DOHH2 (cell line): ENCODE results near the gene TNNI2.

Experiments
- H3F3A ChIP-seq: fragments of 200-600 bp; sonication (generic), shearing (Covaris generic); 2 replicates; pipeline ENCODE4 v1.6.0; 2016; ENCODE audit warnings: antibody characterized with exemption, mild to moderate bottlenecking; ENCODE audit not compliant: control insufficient read depth, insufficient read depth
- H3K27ac ChIP-seq: fragments of 200-600 bp; sonication (generic); 2 replicates; pipeline ENCODE4 v1.5.1; 2014; ENCODE audit warnings: low read depth, mild to moderate bottlenecking, low read length, moderate library complexity
- H3K27me3 ChIP-seq: fragments of 200-600 bp; sonication (generic); 2 replicates; pipeline ENCODE4 v1.6.1; 2014; ENCODE audit warnings: mild to moderate bottlenecking, low read length, mixed read lengths; ENCODE audit not compliant: control insufficient read depth
- H3K36me3 ChIP-seq: fragments of 200-600 bp; sonication (generic); 2 replicates; pipeline ENCODE4 v1.6.1; 2014; ENCODE audit warnings: mild to moderate bottlenecking, low read length, moderate library complexity, mixed read lengths; ENCODE audit not compliant: control insufficient read depth
- H3K4me1 ChIP-seq: fragments of 200-600 bp; sonication (generic); 2 replicates; pipeline ENCODE4 v1.6.1; 2014; ENCODE audit warnings: mild to moderate bottlenecking, low read length, mixed read lengths; ENCODE audit not compliant: control insufficient read depth
- H3K4me2 ChIP-seq: fragments of 200-600 bp; sonication (generic); 2 replicates; pipeline ENCODE4 v1.6.0; 2014; ENCODE audit warnings: mild to moderate bottlenecking, low read length, moderate library complexity
- H3K4me3 ChIP-seq: fragments of 200-600 bp; sonication (generic); 2 replicates; pipeline ENCODE4 v1.5.1; 2014; ENCODE audit warnings: mild to moderate bottlenecking, low read length, mixed read lengths
- H3K79me2 ChIP-seq: fragments of 200-600 bp; sonication (generic); 2 replicates; pipeline ENCODE4 v1.6.1; 2014; ENCODE audit warnings: mild to moderate bottlenecking, low read length, mixed read lengths; ENCODE audit not compliant: control insufficient read depth
- H3K9me2 ChIP-seq: fragments of 200-600 bp; sonication (generic); replicated peaks from 2 replicates; pipeline ENCODE4 v1.6.1; 2014; ENCODE audit warnings: mild to moderate bottlenecking, low read length, mixed read lengths; ENCODE audit not compliant: control insufficient read depth
- H3K9me3 ChIP-seq: fragments of 200-600 bp; sonication (generic); 2 replicates; pipeline ENCODE4 v1.6.1; 2014; ENCODE audit warnings: antibody characterized with exemption, low read length, mixed read lengths; ENCODE audit not compliant: control insufficient read depth, insufficient read depth
- H4K20me1 ChIP-seq: fragments of 200-600 bp; sonication (generic); 2 replicates; pipeline ENCODE4 v1.6.0; 2014; ENCODE audit warnings: low read depth, mild to moderate bottlenecking, antibody characterized with exemption, low read length, moderate library complexity; ENCODE audit not compliant: control insufficient read depth, insufficient read depth
- EZH2phosphoT487 ChIP-seq: fragments of 200-600 bp; sonication (generic); IDR thresholded peaks from 2 replicates; pipeline ENCODE4 v1.6.1; 2017; ENCODE audit warnings: borderline replicate concordance, mild to moderate bottlenecking, antibody characterized with exemption, low read length, moderate library complexity, mixed read lengths
- TF ChIP-seq, protein P1 (sequence below): fragments of 200-600 bp; sonication (generic); IDR thresholded peaks from one replicate; pipeline ENCODE4 v1.5.1; 2014; ENCODE audit warnings: antibody characterized with exemption, mild to moderate bottlenecking, low read depth, low read length; ENCODE audit not compliant: poor library complexity, severe bottlenecking

TNNI2 gene

DNA sequence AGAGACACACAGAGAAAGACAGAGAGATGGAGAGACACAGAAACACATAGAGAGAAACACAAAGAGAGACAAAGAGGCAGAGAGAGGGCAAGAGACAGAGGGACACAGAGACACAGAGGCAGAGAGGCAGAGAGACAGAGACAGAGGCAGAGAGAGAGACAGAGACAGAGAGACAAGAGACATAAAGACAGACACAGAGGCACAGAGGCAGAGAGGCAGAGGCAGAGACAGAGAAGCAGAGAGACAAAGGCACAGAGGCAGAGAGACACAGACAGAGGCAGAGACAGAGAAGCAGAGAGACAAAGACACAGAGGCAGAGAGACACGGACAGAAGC is 6.3 kb downstream of the TNNI2 start:
- no peak overlapping the region for H3K4me3 ChIP-seq
- TF ChIP-seq EZH2phosphoT487: no peak
- TF ChIP-seq, protein P1, sequence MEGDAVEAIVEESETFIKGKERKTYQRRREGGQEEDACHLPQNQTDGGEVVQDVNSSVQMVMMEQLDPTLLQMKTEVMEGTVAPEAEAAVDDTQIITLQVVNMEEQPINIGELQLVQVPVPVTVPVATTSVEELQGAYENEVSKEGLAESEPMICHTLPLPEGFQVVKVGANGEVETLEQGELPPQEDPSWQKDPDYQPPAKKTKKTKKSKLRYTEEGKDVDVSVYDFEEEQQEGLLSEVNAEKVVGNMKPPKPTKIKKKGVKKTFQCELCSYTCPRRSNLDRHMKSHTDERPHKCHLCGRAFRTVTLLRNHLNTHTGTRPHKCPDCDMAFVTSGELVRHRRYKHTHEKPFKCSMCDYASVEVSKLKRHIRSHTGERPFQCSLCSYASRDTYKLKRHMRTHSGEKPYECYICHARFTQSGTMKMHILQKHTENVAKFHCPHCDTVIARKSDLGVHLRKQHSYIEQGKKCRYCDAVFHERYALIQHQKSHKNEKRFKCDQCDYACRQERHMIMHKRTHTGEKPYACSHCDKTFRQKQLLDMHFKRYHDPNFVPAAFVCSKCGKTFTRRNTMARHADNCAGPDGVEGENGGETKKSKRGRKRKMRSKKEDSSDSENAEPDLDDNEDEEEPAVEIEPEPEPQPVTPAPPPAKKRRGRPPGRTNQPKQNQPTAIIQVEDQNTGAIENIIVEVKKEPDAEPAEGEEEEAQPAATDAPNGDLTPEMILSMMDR: no peak

DNA sequence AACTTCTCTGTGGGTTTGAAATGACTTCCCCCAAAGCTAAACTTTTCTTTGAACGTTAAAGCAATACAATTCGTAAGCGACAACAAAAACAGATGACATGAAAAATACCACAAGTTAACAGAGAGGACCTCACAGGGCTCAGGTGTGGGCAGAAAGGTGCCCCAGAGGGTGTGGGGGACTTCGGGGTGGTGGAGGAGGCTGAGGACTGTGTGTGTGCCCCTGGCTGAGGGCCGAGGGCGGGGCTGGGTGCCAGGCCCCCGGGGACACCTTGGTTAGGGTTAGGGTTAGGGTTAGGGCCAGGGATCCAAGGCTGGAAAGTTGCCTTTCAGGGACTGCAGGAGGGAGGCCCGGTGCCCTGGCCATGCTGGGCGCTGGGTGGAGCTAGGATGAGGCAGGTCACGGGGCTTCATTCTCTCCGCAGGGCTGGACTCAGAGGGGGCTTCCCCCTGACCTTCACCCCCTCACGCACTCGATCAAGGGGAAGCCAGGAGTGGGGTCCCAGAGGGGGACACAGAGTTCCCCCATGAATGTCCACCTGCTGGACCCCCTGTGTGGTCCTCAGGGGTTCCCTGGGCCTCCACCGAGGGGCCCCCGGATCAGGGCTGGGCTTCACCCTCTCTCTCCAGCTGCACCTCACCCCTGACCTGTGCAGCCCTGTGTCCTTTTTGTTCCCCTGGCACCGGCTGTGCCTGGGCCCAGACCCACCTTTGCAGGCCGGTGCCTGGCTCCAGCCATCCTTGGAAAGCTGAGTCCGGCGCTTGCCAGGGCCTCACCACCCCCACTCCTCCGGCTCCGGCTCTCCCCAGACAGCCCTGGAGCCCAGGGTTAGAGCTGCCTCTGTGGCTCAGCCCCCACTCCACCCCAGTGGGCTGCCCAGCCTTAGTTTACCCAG is 7.0 kb downstream of the TNNI2 start:
- Histone ChIP-seq H3K9me3 (no peaks in the 10 kb centered on the region), H3K9me2 (no peaks in the 10 kb centered on the region), H3K4me2 (no peak overlapping the region), H3K4me1 (peaks cover 38% of the 10 kb centered on the region), H3F3A (peaks cover 2% of the 10 kb centered on the region; the same call in 1 of the 2 replicates), H4K20me1 (no peaks in the 10 kb centered on the region), H3K79me2 (no peaks in the 10 kb centered on the region), H3K27me3 (peaks cover 9% of the 10 kb centered on the region; the same call in 1 of the 2 replicates), H3K27ac (no peak overlapping the region), H3K4me3 (no peak overlapping the region), H3K36me3 (no peaks in the 10 kb centered on the region)
- TF ChIP-seq EZH2phosphoT487: no peak
- TF ChIP-seq, protein P1: no peak

More for the DNA sequence above, 6.3 kb downstream of the TNNI2 start:
- Histone ChIP-seq H3K9me2 (no peaks in the 10 kb centered on the region), H3K4me2 (peak overlapping the region; percentile 46; the same call in 1 of the 2 replicates), H3K4me1 (peaks cover 37% of the 10 kb centered on the region), H3K27ac (no peak overlapping the region), H3K36me3 (no peaks in the 10 kb centered on the region), H3K27me3 (peaks cover 9% of the 10 kb centered on the region; the same call in 1 of the 2 replicates), H3F3A (peaks cover 2% of the 10 kb centered on the region; the same call in 1 of the 2 replicates), H3K79me2 (no peaks in the 10 kb centered on the region), H3K9me3 (no peaks in the 10 kb centered on the region), H4K20me1 (no peaks in the 10 kb centered on the region)

DNA sequence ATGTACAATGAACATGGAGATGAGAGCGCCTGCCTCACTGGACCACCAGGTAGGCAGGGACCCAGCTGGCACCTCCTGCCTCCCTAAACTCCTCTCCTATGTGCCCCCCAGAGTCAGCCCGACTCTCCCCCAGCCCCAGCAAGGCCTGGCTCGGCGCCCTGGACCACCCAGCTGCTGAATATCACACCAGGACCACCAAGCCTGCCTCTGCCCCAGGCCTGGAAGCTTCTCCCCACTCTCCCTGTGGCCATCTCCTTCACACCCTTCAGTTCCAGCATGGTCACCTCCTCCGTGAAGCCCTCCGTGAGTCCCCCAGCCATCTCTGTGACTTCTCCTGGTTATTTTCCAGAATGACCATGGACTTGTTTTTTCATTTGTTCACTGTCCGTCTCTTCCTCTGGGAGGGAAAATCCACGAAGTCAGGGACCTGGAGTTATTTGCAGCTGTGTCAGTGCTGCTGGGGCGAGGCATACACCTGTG is 7.7 kb downstream of the TNNI2 start:
- H3F3A ChIP-seq: peaks cover 2% of the 10 kb centered on the region; the same call in 1 of the 2 replicates
- H3K4me2 ChIP-seq: no peak overlapping the region
- H3K27ac ChIP-seq: no peak overlapping the region
- no peaks in the 10 kb centered on the region for H3K36me3 ChIP-seq
- H3K9me2 ChIP-seq: no peaks in the 10 kb centered on the region
- no peak overlapping the region for H3K4me3 ChIP-seq
- no peaks in the 10 kb centered on the region for H4K20me1 ChIP-seq
- H3K4me1 ChIP-seq: peaks cover 45% of the 10 kb centered on the region
- no peaks in the 10 kb centered on the region for H3K9me3 ChIP-seq
- peaks cover 9% of the 10 kb centered on the region; the same call in 1 of the 2 replicates for H3K27me3 ChIP-seq
- no peak for TF ChIP-seq EZH2phosphoT487
- TF ChIP-seq, protein P1: no peak
- H3K79me2 ChIP-seq: no peaks in the 10 kb centered on the region; the same call in 1 of the 2 replicates
